ENCODE results near the gene MSI2. TPM values are rescaled to one million over a fixed set of nuclear protein-coding genes. Genes with fewer than 3 reads are reported as not detected.
A peak's percentile ranks its signal among the peaks of the same experiment; 100 is the strongest.

The MSI2 gene
- total RNA-seq, 2 experiments from 2014 or later = 59.6 to 61.7 TPM

DNA sequence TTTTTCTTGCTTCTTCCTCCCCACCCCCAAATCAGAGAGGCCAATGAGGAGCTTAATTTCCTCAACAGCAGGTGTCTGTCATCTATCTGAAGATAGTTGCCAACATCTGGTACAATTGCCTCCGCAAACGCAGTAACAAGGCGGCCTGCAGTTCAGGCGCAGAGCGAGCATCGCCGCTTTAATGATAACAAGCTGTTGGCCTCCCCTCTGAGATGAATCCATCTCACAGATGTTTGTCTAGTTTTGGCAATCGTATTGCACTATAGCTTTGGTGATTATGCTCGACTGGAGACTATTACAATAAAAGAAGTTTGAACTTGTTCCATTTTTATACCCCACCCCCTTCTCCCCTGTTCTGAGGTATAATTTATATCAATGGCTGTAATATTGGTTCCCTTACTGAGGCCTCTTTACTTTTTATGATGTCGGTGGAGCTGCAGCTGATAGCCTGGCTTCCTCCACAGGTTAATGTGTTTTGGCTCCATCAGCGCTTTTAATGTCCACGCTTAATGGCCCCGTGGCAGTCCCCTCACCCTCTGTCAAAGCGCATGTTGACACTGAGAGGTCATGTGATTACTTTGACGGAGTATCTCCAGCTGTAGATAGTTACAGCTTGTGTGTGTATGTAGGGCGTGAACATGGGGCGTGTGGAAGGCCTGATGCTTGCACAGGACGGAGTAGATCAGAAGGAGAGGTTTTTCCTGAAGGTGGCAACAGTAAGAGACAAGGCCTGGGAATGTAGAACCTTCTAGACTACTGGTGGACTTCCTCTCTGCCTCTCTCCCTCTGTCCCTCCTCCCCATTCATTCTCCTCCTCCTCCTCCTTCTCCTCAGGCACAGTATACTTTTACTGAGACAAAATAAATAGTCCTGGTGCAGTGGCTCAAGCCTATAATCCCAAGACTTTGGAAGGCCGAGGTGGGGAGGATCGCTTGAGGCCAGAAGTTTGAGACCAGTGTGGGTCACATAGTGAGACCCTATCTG, 164.7 kb downstream of the MSI2 start:
- CTCF ChIA-PET = interaction anchor here (1.1 to 1.2 kb wide), 2 partner anchors 16 to 178 kb away, joined by 3 read pairs; no protein-coding TSS in a partner anchor
- intact Hi-C loops (cut with micrococcal nuclease) = no loop called here
- Mint-ChIP-seq H3K36me3 (ENCODE audit: low read depth) (peaks cover 15% of the 10 kb centered on the region), H3K9me3 (peaks cover under 1% of the 10 kb centered on the region), H3K4me1 (ENCODE audit: low read depth) (peaks cover 47% of the 10 kb centered on the region), H3K27ac (no peak overlapping the region), H3K4me3 (no peak overlapping the region), H3K27me3 (no peaks in the 10 kb centered on the region)
- DNase-seq (no peak), ATAC-seq (no peak)
- POLR2A ChIA-PET = interaction anchor here (0.6 kb wide), 1 partner anchor 81 kb away, joined by 3 read pairs; no protein-coding TSS in a partner anchor
- TF ChIP-seq, protein P1, sequence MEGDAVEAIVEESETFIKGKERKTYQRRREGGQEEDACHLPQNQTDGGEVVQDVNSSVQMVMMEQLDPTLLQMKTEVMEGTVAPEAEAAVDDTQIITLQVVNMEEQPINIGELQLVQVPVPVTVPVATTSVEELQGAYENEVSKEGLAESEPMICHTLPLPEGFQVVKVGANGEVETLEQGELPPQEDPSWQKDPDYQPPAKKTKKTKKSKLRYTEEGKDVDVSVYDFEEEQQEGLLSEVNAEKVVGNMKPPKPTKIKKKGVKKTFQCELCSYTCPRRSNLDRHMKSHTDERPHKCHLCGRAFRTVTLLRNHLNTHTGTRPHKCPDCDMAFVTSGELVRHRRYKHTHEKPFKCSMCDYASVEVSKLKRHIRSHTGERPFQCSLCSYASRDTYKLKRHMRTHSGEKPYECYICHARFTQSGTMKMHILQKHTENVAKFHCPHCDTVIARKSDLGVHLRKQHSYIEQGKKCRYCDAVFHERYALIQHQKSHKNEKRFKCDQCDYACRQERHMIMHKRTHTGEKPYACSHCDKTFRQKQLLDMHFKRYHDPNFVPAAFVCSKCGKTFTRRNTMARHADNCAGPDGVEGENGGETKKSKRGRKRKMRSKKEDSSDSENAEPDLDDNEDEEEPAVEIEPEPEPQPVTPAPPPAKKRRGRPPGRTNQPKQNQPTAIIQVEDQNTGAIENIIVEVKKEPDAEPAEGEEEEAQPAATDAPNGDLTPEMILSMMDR (IDR thresholded peaks at IDR 0.05) = no peak

DNA sequence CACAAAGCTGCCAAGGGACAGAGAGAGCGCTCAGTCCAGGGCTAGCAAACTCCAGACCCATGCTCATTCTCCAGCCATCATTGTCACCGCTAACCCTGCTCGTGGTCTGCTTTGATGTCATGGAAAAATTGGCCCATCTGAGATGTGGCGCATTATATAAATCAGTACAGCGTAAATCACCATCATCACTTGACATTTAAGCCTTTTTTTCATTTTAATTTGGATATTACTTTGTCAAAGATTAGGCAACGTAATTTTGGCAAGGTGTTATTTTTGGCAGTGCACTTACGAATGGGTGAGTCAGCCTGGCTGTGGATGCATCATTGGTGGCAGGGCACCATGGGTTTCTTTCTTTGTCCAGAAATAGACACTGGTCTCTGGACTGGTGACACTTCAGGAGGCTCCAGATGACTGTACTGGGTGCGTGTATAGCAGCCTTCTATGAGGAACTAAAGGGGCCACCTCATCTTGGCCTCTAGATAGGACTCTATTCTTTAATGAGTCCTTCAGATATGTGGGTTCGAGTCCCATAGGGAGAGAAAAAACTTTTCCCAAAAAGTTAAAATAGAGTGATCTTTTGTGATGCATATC, 166.3 kb downstream of the MSI2 start:
- Mint-ChIP-seq H3K27ac (peak overlapping the region; percentile 25), H3K4me1 (ENCODE audit: low read depth) (peaks cover 54% of the 10 kb centered on the region), H3K27me3 (no peaks in the 10 kb centered on the region), H3K9me3 (no peaks in the 10 kb centered on the region), H3K4me3 (no peak overlapping the region), H3K36me3 (ENCODE audit: low read depth) (peaks cover 11% of the 10 kb centered on the region)
- peak; percentile 55 for DNase-seq
- POLR2A ChIA-PET = no interaction called here
- intact Hi-C loops (cut with micrococcal nuclease) = no loop called here
- CTCF ChIA-PET = interaction anchor here (1.4 to 2.6 kb wide), 5 partner anchors 10 to 249 kb away, joined by 4 to 20 read pairs (median 5); no protein-coding TSS in a partner anchor
- TF ChIP-seq, protein P1 (IDR thresholded peaks at IDR 0.05) = no peak
- peak; percentile 81 for ATAC-seq

DNA sequence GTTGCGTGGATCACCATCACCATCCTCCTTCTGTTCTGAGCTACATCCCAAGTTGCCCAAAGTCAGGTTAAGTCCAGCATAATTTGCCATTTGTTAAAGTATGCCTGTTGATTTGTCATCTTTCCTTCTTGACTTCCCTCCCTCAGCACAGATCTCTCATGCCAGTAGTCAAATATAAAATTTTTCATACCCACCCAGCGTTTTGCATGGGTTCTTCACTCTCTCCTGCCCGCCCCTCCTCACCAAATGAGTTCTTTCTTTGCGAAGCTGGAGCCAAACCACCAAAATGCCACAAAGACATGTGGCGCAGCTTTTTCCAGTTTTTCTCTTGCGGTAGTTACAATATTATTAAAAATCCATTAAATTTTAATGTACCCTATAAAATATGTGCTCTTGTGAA, 167.2 kb downstream of the MSI2 start:
- H3K4me1 Mint-ChIP-seq (ENCODE audit: low read depth) = peaks cover 50% of the 10 kb centered on the region
- TF ChIP-seq, protein P1 (IDR thresholded peaks at IDR 0.05) = no peak
- H3K27me3 Mint-ChIP-seq = no peaks in the 10 kb centered on the region
- DNase-seq (no peak), ATAC-seq (no peak)
- CTCF ChIA-PET = interaction anchor here (1.1 to 2.6 kb wide), 6 partner anchors 11 to 324 kb away, joined by 3 to 20 read pairs (median 4); no protein-coding TSS in a partner anchor
- H3K27ac Mint-ChIP-seq = no peak overlapping the region
- intact Hi-C loops (cut with micrococcal nuclease) = no loop called here
- H3K36me3 Mint-ChIP-seq (ENCODE audit: low read depth) = peaks cover 11% of the 10 kb centered on the region
- no peaks in the 10 kb centered on the region for H3K9me3 Mint-ChIP-seq
- no peak overlapping the region for H3K4me3 Mint-ChIP-seq
- POLR2A ChIA-PET = interaction anchor here (0.7 to 1.6 kb wide), 4 partner anchors 15 to 100 kb away, joined by 3 to 4 read pairs (median 3); no protein-coding TSS in a partner anchor

DNA sequence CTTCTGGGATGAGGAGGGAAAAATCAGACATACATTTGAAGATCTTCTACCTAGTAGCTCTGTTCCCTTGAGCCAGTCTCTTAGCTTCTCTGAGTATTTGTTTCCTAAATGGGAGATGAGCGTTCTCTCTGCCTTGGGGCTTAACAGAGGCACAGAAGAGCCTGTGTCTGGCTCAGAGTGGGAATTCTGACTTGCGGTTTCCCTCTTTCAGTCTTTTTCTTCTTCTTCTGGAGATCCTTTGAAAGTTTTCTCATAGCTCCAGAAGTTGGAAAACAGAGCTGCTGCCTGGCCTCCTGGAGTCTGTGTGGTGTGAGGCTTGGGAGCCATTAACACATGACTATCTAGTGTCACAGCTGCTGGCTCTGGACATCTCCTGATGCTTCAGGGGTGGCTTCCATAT, 167.9 kb downstream of the MSI2 start:
- intact Hi-C loops (cut with micrococcal nuclease) = no loop called here
- Mint-ChIP-seq H3K27ac (no peak overlapping the region), H3K4me1 (ENCODE audit: low read depth) (peaks cover 45% of the 10 kb centered on the region), H3K9me3 (no peaks in the 10 kb centered on the region), H3K4me3 (no peak overlapping the region), H3K36me3 (ENCODE audit: low read depth) (peaks cover 11% of the 10 kb centered on the region), H3K27me3 (no peaks in the 10 kb centered on the region)
- no peak for ATAC-seq
- POLR2A ChIA-PET = interaction anchor here (0.7 to 1.6 kb wide), 4 partner anchors 16 to 100 kb away, joined by 3 to 4 read pairs (median 3); no protein-coding TSS in a partner anchor
- CTCF ChIA-PET = interaction anchor here (1.1 to 2.6 kb wide), 6 partner anchors 11 to 323 kb away, joined by 3 to 20 read pairs (median 4); no protein-coding TSS in a partner anchor
- DNase-seq = no peak
- TF ChIP-seq, protein P1 (IDR thresholded peaks at IDR 0.05) = no peak

Data from activated CD8-positive, alpha-beta T cell treated with anti-CD3 and anti-CD28 coated beads for 36 hours (primary cell).